Iris pigment epithelial cell (primary cell): ENCODE results near the gene MRPL2.

Experiments
- DNase-seq: peaks from one replicate; pipeline ENCODE4 v3.0.0-alpha.2; 2011; ENCODE audit warnings: low read depth

The MRPL2 gene

GRCh38 chr6:43020052-43020705 lies 39.1 kb downstream of the MRPL2 start:
- DNase-seq, result no peak

- DNase-seq, result no peak
Measured at GRCh38 chr6:43019152-43019551, 40.1 kb downstream of the MRPL2 start.

GRCh38 chr6:43016943-43017334 lies 42.3 kb downstream of the MRPL2 start:
- DNase-seq, result no peak

GRCh38 chr6:43016176-43016942 lies 42.9 kb downstream of the MRPL2 start:
- DNase-seq, result no peak

GRCh38 chr6:43014434-43014909 lies 44.8 kb downstream of the MRPL2 start:
- peak; percentile 58 for DNase-seq

- peak; percentile 100 for DNase-seq
Measured at GRCh38 chr6:43013843-43014433, 45.3 kb downstream of the MRPL2 start, which contains the start of the genes KLHDC3 and MEA1. TSS of gene KLHDC3 (plus strand) at chr6:43014249. CDS start at chr6:43017193, 2,944 bp downstream. TSS of gene MEA1 (minus strand) at chr6:43013946. CDS start at chr6:43013813, 133 bp downstream.

GRCh38 chr6:43013097-43013842 lies 46.0 kb downstream of the MRPL2 start:
- DNase-seq, result peak; percentile 26

- DNase-seq, result no peak
Measured at GRCh38 chr6:43012364-43012763, 46.9 kb downstream of the MRPL2 start.

- no peak for DNase-seq
Measured at GRCh38 chr6:43011207-43011606, 48.0 kb downstream of the MRPL2 start.

GRCh38 chr6:43009124-43009523 lies 50.1 kb downstream of the MRPL2 start:
- peak; percentile 37 for DNase-seq

- no peak for DNase-seq
Measured at GRCh38 chr6:43007126-43007525, 52.1 kb downstream of the MRPL2 start.

GRCh38 chr6:43006251-43006650 lies 53.0 kb downstream of the MRPL2 start:
- DNase-seq, result no peak

GRCh38 chr6:43005844-43006243 lies 53.4 kb downstream of the MRPL2 start:
- no peak for DNase-seq
